ENCODE measurements around the gene SDHAF1.
"Not testable (repeated sequence)": the region's sequence is repeated elsewhere in the genome, so short reads cannot be mapped to it uniquely, and the experiment has no call there.

SDHAF1 gene

DNA sequence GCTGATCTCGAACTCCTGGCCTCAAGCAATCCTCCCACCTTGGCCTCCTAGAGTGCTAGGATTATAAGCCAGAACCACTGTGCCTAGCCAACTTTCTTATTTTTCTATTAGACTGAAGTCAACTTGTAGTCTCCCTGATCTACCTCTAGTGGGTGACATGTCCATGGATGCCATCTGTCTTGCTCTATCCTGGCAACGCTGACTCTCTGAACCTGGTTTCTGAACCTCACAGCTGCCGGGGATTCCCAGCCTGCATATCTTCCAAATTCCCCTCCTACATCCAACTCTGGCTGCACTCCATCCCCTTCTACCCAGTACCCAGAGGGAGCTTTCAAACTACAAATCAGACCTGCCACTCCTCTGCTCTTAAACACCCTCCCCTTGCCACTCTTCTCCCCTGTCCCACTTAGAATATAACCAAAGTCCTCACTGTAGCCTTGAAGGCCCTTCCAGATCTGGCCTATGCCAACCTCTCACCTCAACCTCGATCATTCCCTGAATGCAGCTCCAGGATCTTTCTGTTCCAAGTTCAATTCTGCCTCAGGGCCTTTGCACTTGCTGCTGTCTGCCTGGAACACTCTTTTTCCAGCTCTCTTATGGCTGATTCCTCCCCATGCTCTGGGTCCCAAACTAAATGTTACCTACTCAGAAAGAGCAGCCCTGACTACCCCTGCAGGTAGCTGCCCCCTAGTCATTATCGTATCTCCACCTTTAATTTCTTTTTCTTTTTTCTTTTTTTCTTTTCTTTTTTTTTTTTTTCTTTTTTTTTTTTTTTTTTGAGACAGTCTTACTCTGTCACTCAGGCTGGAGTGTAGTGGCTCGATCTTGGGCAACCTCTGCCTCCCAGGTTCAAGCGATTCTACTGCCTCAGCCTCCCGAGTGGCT is 35.5 kb downstream of the SDHAF1 start:
- TF ChIP-seq, protein P1, sequence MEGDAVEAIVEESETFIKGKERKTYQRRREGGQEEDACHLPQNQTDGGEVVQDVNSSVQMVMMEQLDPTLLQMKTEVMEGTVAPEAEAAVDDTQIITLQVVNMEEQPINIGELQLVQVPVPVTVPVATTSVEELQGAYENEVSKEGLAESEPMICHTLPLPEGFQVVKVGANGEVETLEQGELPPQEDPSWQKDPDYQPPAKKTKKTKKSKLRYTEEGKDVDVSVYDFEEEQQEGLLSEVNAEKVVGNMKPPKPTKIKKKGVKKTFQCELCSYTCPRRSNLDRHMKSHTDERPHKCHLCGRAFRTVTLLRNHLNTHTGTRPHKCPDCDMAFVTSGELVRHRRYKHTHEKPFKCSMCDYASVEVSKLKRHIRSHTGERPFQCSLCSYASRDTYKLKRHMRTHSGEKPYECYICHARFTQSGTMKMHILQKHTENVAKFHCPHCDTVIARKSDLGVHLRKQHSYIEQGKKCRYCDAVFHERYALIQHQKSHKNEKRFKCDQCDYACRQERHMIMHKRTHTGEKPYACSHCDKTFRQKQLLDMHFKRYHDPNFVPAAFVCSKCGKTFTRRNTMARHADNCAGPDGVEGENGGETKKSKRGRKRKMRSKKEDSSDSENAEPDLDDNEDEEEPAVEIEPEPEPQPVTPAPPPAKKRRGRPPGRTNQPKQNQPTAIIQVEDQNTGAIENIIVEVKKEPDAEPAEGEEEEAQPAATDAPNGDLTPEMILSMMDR (IDR thresholded peaks at IDR 0.05; ENCODE audit: low read length, missing control alignments): peak; percentile 25
- no peak overlapping the region for H3K4me3 ChIP-seq (replicated peaks; ENCODE audit: low read depth, low read length)
- peak; percentile 48 for DNase-seq (ENCODE audit: low read depth)

DNA sequence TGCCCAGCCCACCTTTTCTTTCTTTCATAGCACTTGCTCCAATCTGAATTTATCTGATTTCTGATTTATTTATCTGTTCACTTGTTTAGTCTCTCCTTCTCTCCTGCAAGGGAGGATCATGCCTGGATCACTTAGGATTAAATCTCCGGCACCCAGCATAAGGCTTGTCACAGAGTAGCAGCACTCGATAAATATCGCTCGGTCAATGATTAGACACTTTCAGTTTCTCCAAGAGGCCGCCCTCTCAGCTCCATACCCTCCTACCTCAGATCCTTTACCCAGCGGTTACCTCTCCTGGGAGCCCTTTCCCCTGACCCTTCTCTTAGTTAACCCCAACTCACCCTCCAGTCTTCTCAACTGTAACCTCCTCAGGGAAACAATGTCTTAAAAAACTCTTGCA is 36.3 kb downstream of the SDHAF1 start:
- DNase-seq (ENCODE audit: low read depth): no peak
- TF ChIP-seq, protein P1 (IDR thresholded peaks at IDR 0.05; ENCODE audit: low read length, missing control alignments): no peak
- peak overlapping the region; percentile 7 for H3K4me3 ChIP-seq (replicated peaks; ENCODE audit: low read depth, low read length)

DNA sequence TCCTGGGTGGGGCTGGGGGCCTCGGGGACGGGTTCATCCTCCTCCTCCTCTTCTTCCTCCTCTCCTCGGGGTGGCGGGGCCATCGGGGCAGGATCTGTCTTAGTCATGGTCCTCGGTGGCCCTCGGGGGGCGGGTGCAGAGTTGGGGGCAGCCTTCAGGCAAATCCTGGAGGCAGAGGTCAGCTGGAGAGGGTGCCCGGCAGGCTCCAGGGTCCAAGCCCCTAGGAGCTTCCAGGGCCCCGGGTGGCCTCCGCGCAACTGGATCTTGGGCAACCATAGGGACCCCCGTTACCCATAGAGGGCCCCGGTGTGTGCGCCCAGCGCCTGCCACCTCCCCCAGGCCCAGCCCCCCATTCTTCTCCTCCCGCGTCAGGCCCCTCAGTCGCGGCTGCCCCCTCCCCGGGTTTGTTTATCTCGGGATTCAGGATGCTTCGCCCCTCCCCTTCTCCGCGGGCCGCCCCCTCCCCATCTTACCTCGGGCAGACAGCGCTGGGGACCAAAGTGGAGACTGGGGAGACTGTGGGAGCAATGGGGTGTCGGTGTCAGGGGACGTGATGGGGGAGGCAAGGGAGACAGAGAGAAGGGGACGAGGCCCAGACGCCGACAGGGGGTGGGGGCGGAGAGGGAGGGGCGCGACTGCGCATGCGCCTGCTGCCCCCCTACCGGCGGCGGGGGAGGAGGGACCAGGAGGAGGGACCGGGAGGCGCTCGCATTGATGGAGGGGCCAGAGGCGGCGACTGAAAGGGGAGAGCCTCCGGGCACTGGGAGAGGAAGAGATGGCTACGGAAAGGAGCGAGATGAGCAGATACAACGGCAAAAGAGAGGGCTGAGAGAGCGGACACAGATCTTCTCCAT is 37.5 kb downstream of the SDHAF1 start, which contains the start of gene CLIP3:
Gene CLIP3 (minus strand): TSS at position 623 of the 854 bp plus-strand sequence. CDS start 516 bp downstream, at position 107.
- H3K4me3 ChIP-seq (replicated peaks; ENCODE audit: low read depth, low read length): peak within 1 kb of the TSS; percentile 87
- peak; percentile 74 for DNase-seq (ENCODE audit: low read depth)
- TF ChIP-seq, protein P1 (IDR thresholded peaks at IDR 0.05; ENCODE audit: low read length, missing control alignments): no peak

DNA sequence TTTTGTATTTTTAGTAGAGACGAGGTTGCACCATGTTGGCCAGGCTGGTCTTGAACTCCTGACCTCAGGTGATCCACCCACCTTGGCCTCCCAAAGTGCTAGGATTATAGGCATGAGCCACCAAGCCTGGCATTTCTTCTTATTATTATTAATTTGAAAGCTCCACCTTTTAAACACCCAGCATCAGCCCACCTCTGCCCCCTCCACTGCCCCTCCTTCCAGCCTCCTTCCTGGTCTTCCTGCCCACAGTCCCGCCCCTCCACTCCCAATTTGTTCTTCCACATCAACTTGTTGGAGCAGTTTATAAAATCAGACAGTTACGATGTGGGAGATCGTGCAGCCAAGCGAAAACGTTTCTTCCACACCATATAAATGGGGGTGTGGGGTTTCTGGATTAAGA is 45.5 kb downstream of the SDHAF1 start:
- TF ChIP-seq, protein P1 (IDR thresholded peaks at IDR 0.05; ENCODE audit: low read length, missing control alignments): no peak
- H3K4me3 ChIP-seq (replicated peaks; ENCODE audit: low read depth, low read length): no peak overlapping the region

DNA sequence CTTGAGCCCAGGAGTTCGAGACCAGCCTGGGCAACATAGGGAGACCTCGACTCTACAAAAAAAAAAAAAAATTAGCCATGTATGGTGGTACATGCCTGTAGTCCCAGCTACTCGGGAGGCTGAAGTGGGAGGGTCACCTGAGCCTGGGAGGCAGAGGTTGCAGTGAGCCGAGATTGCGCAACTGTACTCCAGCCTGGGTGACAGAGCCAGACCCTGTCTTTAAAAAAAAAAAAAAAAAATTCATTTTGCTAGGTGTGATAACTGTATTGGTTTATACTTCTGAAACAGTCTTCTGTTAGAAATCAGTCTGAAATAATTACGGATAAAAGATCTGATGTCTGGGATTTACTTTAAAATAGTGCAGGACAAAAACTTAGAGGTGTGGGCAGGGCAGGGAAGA is 46.1 kb downstream of the SDHAF1 start:
- not testable (repeated sequence) for H3K4me3 ChIP-seq (replicated peaks; ENCODE audit: low read depth, low read length); DNase-seq (ENCODE audit: low read depth)

More for the DNA sequence above, 45.5 kb downstream of the SDHAF1 start:
- DNase-seq (ENCODE audit: low read depth): no peak

DNA sequence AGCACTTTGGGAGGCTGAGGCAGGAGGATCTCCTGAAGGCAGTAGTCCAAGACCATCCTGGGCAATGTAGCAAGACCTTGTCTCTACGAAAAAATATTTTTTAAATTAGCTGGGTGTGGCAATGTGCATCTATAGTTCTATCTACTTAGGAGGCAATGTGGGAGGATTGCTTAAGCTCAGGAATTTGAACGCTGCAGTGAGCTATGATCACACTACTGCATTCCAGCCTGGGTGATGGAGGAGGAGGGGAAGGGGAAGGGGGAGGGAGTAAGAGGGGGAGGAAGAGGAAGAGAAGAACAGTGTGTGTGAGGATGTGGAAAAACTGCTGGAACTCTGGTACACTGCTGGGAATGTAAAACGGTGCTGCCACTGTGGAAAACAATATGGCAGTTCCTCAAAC is 46.8 kb downstream of the SDHAF1 start:
- TF ChIP-seq, protein P1 (IDR thresholded peaks at IDR 0.05; ENCODE audit: low read length, missing control alignments): no peak
- H3K4me3 ChIP-seq (replicated peaks; ENCODE audit: low read depth, low read length): no peak overlapping the region
- peak; percentile 96 for DNase-seq (ENCODE audit: low read depth)

DNA sequence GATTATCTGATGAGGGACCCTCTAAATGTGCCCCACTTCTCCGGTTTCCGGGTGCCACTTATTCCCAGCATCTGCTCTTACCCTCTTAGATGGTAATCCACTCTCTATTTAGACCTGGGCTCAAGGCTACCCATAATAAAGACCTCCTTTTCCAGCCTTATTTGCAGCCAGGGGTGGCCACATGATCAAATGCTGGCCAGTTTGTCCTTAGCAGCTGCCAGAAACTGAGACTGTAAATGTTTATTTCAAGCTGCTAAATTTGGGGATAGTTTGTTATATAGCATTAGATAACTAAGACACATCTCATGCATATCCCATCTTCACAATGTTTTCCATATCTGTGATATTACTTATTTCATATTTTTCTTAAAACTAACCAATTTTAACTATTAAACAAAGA is 49.0 kb downstream of the SDHAF1 start:
- DNase-seq (ENCODE audit: low read depth): no peak
- no peak overlapping the region for H3K4me3 ChIP-seq (replicated peaks; ENCODE audit: low read depth, low read length)
- TF ChIP-seq, protein P1 (IDR thresholded peaks at IDR 0.05; ENCODE audit: low read length, missing control alignments): no peak
